ENCODE data around the gene SLAMF6.

GRCh38 chr1:160446945-160447600 is 76.0 kb downstream of the SLAMF6 start:
- TF ChIP-seq REST (IDR thresholded peaks at IDR 0.05; ENCODE audit: insufficient read depth in 1 of 2, low read depth in 2 of 2, low read length in 2 of 2) (no peak), TAF1 (IDR thresholded peaks at IDR 0.05; ENCODE audit: borderline replicate concordance, insufficient read depth, low read length) (no peak)

Measured in PFSK-1 (cell line).